ENCODE data around the gene HCST. TPM values are rescaled to one million over a fixed set of nuclear protein-coding genes. Genes with fewer than 3 reads are reported as not detected.

HCST gene
- total and polyA plus RNA-seq, 2 of the 13 experiments (the other 11 are each of a cell fraction or from before 2014, with no cell fraction given), result 0.24 to 1.2 TPM

- TF ChIP-seq SNAPC4 (CRISPR knock-in tag; IDR thresholded peaks at IDR 0.05) (0 out of 2 replicates have a peak, but pooled peaks have one; percentile 46), ZFP90 (CRISPR knock-in tag; IDR thresholded peaks at IDR 0.05; ENCODE audit: borderline replicate concordance) (peak; percentile 96), TEAD2 (CRISPR knock-in tag; IDR thresholded peaks at IDR 0.05) (0 out of 2 replicates have a peak, but pooled peaks have one; percentile 79), ZNF713 (CRISPR knock-in tag; IDR thresholded peaks at IDR 0.05) (no peak), GZF1 (CRISPR knock-in tag; IDR thresholded peaks at IDR 0.05) (0 out of 2 replicates have a peak, but pooled peaks have one; percentile 68), NFYB (CRISPR knock-in tag; IDR thresholded peaks at IDR 0.05) (peak; percentile 51; the same call in 1 of the 2 replicates), TCF12 (IDR thresholded peaks at IDR 0.05) (no peak), TCF12 (CRISPR knock-in tag; IDR thresholded peaks at IDR 0.05) (0 out of 2 replicates have a peak, but pooled peaks have one; percentile 26), ZNF577 (CRISPR knock-in tag; IDR thresholded peaks at IDR 0.05; ENCODE audit: borderline replicate concordance, low read depth) (no peak), ZC3H4 (CRISPR knock-in tag; IDR thresholded peaks at IDR 0.05; ENCODE audit: borderline replicate concordance) (no peak)
- TF ChIP-seq, protein P1, sequence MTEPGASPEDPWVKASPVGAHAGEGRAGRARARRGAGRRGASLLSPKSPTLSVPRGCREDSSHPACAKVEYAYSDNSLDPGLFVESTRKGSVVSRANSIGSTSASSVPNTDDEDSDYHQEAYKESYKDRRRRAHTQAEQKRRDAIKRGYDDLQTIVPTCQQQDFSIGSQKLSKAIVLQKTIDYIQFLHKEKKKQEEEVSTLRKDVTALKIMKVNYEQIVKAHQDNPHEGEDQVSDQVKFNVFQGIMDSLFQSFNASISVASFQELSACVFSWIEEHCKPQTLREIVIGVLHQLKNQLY (CRISPR knock-in tag; IDR thresholded peaks at IDR 0.05), result peak; percentile 45; the same call in 1 of the 2 replicates
- TF ChIP-seq, protein P2, sequence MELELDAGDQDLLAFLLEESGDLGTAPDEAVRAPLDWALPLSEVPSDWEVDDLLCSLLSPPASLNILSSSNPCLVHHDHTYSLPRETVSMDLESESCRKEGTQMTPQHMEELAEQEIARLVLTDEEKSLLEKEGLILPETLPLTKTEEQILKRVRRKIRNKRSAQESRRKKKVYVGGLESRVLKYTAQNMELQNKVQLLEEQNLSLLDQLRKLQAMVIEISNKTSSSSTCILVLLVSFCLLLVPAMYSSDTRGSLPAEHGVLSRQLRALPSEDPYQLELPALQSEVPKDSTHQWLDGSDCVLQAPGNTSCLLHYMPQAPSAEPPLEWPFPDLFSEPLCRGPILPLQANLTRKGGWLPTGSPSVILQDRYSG (CRISPR knock-in tag; IDR thresholded peaks at IDR 0.05), result peak; percentile 89
- TF ChIP-seq, protein P3, sequence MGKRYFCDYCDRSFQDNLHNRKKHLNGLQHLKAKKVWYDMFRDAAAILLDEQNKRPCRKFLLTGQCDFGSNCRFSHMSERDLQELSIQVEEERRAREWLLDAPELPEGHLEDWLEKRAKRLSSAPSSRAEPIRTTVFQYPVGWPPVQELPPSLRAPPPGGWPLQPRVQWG (CRISPR knock-in tag; IDR thresholded peaks at IDR 0.05; ENCODE audit: borderline replicate concordance, low read depth), result no peak
- TF ChIP-seq, protein P4, sequence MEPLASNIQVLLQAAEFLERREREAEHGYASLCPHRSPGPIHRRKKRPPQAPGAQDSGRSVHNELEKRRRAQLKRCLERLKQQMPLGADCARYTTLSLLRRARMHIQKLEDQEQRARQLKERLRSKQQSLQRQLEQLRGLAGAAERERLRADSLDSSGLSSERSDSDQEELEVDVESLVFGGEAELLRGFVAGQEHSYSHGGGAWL (CRISPR knock-in tag; IDR thresholded peaks at IDR 0.05), result peak; percentile 97
- TF ChIP-seq, protein P5, sequence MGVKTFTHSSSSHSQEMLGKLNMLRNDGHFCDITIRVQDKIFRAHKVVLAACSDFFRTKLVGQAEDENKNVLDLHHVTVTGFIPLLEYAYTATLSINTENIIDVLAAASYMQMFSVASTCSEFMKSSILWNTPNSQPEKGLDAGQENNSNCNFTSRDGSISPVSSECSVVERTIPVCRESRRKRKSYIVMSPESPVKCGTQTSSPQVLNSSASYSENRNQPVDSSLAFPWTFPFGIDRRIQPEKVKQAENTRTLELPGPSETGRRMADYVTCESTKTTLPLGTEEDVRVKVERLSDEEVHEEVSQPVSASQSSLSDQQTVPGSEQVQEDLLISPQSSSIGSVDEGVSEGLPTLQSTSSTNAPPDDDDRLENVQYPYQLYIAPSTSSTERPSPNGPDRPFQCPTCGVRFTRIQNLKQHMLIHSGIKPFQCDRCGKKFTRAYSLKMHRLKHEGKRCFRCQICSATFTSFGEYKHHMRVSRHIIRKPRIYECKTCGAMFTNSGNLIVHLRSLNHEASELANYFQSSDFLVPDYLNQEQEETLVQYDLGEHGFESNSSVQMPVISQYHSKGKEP (CRISPR knock-in tag; IDR thresholded peaks at IDR 0.05), result peak; percentile 97
Measured at GRCh38 chr19:35879770-35880317, 22.5 kb upstream of the HCST start (continued).
